ENCODE data around the gene ZDHHC20.

Gene ZDHHC20

DNA sequence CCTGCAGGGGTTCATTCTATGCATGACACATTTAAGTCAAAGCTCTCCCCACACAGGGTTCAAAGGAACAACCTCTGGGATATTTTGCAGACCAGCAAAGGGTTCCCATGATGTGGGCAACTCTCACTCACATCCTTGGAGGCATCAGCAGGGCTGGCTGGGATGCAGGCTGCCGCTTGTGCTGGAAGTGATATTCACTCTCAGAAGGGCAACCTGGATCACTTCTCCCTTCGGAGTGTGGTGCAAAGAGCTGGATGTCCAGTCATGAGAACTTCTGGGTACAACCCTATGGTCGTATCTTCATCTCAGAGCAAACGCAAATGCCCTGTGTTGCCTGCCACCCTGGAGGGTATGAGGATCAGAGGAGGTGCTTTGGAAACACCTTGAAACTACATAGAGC, 98.6 kb downstream of the ZDHHC20 start:
- no peak for DNase-seq

DNA sequence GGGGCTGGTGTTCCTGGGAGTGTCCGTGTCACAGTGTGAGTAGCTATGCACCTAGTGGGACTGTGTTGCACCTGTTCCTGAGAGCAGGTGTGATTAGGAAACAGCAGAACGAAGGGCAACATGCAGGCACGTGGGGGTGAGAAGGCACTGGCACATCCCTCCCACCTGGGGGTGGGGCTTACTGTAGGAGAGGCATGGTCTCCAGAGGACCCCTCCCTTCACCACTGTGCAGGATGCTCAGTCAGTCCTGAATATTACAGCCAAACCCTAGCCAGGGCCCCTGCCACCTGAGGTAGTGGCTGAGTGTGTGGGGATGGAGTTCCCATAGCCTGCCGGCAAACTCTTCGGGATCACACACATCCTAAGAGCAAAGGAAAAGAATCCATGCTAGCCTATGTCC, 99.2 kb downstream of the ZDHHC20 start:
- DNase-seq = no peak

DNA sequence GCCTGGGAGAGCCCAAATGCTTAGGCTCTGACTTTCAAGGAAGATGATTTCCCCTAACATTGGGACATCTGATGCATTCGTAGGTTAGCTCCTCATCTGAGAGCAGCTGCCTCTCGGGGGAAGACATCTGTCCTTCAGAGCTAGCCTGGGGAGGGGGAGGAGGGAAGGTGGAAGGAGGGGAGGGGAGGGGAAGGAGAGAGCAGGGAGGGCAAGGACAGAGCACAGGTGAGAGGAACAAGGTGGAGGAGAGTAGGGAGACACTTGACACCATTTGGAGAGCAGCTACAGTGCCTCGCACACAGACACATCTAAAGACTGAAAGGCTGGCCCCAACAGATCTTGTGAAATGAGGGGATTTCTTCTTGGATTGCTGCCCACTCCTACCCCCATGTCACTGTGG, 103.8 kb downstream of the ZDHHC20 start:
- DNase-seq = no peak

DNA sequence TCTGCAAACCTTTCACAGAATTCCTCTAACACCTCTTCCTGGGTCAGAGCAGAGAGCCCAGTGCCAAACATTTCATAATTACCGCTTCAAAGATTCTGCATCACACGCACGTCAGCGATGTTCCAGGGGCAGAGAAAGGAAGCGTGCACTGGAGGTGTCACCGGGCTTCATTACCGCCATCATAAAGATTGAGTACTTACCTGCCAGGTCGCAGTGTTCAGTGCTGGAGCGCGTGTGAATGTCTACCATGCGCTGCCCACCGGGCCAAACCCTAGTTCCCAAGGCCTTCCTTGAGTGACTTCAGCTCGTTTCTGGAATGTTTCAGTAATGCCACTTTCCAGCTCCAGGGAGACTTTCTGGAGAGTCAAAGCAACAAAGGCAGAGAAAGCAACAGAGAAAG, 104.4 kb downstream of the ZDHHC20 start:
- no peak for DNase-seq

DNA sequence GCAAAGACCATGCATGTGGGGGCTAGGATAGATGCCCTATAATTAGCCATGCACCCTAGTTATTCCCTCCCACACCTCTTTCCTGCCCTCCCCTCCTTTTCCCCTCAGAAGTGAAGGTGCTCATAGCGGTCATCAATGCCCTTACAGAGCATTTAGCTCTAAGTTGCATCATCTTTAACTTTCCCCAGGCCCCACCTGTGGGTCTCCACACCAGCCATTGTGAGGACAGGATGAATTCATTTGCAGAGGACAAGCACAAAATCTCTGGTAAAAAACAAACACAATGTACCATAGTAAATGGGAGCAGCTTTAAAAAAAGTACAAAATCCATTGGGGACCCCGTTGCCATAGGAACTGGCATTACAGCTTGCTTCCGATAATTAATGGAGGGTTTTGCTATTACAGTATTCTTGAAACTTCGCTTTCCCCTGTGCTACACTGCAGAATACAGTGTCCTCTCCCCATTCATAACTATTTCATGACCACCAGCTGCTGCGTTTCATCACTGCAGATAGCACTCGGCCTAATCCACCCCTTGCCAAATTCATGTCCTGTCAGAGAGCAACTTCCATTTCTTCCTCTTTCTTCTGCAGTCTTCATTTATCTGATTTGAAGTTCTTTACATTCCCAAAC, 110.5 kb downstream of the ZDHHC20 start:
- DNase-seq = no peak

DNA sequence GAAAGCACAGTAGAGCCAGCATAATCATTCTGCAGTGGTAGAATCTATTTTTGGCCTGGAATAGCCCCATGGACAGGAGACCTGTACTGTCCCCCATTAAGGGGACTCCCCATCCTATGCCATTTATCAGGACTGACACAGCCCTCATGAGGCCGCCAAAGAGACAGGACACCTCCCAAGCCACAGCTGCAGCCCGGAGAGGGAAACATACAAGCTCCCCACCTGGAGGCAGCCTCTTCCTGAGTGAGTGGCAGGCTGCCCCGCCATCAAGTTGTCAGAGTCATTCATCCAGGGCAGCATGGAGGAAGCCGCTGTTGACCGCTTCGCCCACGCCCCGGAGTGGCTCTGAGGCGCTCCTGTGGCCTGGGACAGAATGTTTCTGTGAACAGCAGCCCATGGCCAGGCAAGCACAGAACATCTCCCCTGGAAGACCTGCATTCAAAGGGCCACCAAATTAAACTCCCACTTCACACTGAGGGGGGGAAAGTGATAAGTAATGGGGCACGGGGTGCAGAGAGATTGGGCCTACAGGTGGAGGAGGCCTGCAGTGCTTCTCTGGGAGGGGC, 111.3 kb downstream of the ZDHHC20 start:
- no peak for DNase-seq

DNA sequence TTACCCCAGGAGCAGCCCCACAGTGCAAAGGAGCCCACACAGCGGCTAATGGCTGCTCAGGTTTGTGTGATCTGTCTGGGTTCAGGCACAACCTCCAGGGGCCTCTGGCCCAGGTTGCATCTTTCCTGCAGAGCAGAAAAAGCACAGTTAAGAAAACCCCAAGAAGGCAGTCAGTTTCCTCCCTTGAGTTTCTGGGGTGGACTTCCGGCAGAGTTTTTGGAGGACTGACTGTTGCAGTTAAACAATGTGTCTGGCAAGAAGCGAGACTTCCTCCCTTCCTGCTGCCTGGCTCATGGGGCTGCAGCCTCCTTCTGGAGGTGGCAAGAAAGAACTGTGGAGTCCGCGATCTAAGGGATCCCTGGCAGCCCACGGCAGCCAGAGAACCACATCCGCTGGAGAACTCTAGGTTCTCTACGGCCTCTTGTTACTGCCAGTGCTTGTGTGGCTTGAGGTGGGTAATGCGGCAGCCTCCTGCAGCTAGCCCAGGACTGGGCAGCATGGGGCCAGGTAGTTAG, 114.4 kb downstream of the ZDHHC20 start:
- DNase-seq = peak in 2 of 5 experiments; percentile 42 to 87

DNA sequence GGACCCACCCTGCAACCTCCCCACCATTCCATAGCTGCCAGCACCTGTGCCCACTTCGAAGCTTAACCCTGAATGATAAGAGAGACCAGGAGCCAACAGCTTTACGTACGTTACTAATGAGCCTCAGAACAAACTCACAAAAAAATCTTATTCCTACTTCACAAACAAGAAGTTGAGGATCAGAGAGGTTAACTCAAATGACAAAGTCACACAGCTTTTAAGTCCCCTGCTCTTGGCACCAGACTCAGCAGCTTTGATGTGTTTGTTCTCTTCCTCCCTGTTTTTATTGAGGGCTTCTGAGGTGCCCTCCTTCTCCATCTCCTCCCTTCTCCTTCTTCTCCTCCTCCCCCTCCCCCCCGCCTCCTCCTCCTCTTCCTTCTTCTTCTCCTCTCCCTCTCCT, 115.4 kb downstream of the ZDHHC20 start:
- peak in 1 of 5 experiments; percentile 14 for DNase-seq

DNA sequence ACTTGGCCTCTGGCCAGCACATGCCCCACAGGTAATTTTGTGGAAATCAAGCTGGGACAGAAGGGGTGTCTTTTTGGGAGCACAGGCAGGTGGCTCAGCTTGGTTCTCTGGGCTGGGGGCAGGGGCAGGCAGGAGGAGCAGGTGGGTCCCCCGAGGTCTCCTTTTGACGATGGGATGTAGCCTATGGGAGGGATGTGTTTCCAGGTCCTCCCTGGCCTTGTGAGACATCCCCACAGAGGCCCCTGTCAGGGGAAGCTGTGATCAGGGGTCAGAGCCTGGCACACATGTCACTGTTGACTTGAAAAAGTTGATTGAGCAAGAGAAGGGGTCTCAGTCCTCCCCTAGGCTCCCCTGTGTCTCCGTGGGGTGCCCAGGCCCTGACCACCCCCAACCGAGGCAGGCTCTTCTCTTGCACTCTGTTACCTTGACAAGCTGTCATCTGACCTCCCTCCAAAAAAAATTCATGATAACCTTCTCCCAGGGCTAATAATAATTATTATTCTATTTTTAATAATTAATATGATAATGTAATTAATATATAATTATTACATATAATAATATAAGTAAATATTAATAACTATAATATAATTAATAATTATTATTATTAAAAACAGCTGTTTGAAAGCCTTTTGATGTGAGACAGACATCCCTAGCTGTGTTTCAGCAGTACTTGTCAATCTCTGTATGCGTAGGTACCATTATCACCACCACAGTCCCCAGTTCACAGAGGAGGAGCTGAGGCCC, 116.2 kb downstream of the ZDHHC20 start:
- DNase-seq = no peak

DNA sequence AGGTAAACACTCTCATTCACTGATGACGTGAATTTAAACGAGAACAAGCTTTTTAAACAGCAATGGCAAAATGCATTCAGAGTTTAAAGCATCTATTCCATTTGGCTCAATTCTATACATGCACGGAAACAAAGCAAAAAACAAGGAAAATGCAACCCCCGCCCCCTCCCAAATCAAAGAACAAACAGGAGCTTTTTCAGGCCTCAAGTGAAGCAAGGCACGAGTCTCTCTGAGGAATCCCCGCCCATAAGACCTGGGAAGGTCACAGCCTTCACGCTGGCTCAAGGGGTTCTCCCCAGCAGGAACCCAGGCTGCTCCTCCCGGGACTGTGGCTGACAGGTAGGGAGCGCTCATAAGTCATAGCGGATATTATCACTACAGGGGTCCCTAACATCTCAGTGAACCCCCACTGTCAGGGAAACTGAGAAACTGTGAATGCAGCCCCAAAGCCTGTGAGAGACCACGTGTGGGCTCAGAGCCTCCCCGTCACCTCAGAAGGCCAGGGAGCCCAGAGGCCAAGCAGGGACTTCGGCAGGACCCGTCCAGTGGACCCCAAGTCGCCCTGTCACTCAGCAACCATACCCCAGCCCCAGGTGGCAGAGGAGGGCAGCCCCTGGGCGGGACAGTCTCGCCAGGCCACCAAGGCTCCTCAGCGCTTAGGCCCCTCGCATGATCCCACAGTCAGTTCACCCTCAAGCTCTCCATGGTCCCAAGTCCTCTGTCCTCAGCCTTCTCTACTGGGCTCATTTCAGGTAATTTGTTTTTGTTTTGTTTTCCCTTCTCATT, 117.3 kb downstream of the ZDHHC20 start:
- DNase-seq = no peak

DNA sequence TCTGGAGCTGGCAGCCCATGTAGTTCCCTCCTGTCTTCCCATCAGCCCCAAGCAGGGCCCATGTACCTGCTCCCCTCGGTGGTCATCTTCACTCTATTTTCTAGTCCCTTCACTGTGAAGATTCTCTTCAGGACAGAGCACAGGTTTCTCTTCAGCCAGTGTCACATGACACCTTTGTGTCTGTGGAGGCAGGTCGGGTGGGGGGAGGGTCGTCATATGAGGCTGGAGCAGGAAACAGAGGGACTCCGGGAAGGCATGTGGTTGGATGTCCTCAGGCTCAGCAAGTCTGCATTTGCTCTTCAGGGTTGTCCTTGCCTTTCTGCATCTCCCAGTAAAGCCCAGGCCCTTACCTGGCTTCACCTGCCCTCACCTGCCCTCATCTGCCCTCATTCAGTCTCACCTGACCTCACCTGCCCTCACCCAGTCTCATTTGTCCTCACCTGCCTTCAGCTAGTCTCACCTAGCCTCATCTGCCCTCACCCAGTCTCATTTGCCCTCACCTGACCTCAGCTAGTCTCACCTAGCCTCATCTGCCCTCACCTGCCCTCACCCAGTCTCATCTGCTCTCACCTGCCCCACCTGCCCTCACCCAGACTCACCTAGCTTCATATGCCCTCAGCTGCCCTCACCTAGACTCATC, 120.3 kb downstream of the ZDHHC20 start:
- no peak for DNase-seq

DNA sequence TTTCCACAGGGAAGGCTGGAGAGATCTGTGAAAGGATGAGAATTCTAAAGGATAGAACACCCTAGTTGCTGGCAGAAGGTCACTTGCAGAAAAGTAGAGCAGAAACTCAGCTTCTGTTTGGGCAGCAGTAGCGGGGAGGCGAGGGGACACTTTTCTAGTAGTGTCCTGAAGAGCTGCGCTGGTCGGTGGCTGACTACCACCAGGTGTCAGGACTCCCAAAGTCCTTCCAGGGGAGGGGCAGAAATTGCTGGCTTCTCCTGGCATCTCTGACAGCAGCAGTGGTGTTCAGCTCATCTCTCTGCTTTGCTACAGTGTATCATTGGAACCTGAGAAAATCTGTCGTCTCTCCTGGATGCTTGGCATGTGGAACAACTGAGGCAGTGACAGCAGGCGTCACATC, 120.9 kb downstream of the ZDHHC20 start:
- DNase-seq = no peak

DNA sequence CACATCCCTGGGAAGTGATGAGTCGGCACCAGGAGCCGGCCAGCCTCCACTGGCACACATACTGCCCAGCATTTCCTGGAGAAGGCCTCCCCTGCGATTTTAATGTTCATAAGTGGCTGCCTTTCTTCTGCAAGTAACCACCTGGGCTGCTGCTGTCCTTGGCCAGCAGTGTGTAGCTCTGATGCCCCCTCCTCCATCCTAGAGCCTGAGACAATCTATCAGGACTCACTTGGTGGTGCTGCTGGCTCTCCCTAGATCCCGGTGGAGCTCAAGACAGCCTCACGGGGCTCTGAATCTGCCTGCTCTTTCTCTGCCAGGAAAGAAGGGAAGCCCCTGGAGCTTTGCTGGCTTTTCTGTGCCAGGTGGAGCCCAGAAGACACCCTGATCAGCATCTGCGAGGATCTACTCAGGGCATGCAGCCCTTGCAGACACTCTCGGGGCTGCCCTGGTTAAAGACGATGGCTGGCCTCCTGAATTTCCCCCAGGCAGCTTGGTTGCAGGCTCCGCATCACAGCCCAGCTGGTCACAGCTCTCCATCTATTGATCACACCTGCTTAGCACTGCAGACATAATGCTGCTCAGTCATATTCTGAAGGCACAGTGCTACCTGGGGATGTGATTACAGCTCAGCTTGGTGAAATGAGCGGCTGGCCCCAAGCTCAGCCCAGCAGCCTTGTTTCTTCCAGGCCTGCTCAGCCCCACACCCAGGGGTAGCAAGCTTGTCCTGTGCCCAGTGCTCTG, 122.3 kb downstream of the ZDHHC20 start:
- DNase-seq = no peak

DNA sequence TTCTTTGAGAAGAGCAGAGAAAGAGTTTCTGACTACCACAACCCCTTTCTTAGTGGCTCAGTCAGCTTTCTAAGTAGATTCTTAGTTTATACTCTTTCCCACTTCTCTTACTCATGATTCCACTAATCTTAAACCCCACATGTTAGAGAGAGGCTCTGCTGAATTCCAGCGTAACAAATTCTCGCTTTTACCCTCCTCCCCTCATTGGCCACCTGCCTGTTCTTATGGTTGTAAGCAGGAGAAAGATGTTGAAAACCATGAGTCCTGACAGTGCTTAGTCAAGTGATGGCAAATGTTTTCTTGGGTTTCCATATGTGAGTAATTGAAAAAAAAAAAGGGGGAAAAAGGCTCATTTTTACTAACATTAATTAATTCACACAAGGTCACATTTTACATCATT, 125.9 kb downstream of the ZDHHC20 start:
- DNase-seq = no peak

DNA sequence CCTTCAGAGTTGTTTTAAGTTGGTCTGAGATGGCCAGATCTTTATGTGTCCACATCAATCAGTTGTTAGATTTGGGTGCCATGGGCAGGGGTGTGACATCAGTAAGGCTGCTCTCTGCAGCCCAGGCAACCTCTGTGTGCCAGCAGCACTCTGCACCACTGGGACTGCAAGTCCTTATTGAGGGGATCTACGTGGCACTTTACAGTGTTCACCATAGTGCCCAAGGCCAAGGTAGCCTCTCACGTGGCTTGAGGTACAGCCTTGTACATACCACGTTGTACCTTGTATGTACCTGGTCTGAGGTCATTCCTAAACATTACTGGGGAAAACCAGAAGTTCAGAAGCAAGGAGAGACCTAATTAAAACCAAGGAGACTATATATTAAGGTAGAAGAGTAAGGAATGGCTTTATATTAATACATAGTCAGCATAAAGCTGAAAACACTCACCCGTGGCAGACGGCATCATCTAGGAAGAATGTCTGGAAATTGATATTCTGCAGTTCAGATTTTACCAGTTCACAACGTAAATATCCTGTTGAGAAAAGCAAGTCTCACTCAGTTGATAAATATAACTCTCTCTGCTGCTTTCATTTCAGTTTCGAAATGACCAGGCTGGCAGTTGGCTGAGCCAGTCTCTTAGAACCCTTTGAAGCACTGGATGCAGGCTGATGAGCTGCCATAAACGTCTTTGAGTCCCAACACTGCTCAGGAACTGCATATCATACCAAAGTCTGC, 128.8 kb downstream of the ZDHHC20 start:
- DNase-seq = peak in 1 of 5 experiments; percentile 87

DNA sequence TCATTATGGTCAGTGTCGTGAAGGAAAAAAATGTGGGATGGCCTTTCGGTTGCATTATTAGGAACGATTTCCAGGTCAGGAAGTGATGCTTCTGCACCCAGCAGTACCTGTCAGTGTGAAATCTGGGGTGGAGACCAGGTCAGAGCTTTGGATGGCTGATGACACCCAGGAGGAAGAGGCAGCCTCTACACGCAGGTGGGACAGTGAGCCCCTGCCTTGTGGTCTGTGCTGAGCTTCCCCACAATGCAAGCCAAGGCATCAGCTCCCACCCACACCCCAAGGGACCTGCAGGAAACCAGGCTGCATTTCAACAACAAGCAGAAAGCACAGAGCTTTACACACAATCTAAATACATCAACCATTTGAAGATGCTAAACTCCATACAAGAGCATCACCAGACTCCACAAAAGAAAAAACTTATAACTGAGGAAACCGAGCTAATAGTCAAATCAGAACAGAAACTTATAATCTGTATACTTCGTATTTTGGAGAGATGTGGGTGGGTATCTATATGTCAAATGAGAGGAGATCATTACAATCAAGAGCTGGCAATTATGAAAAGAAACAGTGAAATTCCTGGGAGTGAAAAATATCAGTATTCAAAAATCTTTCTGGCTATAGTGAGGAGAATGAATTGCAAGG, 130.1 kb downstream of the ZDHHC20 start:
- DNase-seq = peak in 1 of 5 experiments; percentile 65

DNA sequence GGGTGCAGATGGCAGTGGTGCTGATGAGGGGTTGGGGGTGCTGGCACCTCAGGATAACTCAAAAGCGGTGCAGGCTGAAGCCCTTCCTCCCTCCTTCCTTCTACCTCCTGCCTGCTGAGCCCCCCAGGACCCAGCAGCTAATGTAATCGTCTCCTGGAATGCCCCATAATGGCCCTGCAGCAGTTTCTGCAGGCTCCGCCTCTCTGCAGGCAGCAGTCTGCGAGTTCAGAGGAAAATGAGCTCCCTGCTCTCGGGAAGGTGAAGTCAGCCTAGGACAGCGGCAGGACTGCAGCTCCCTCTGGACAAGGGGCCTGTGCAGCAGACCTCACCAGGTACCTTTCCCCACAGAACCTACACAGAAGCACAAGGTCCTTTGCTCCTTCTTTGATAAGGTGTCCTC, 130.9 kb downstream of the ZDHHC20 start:
- no peak for DNase-seq

DNA sequence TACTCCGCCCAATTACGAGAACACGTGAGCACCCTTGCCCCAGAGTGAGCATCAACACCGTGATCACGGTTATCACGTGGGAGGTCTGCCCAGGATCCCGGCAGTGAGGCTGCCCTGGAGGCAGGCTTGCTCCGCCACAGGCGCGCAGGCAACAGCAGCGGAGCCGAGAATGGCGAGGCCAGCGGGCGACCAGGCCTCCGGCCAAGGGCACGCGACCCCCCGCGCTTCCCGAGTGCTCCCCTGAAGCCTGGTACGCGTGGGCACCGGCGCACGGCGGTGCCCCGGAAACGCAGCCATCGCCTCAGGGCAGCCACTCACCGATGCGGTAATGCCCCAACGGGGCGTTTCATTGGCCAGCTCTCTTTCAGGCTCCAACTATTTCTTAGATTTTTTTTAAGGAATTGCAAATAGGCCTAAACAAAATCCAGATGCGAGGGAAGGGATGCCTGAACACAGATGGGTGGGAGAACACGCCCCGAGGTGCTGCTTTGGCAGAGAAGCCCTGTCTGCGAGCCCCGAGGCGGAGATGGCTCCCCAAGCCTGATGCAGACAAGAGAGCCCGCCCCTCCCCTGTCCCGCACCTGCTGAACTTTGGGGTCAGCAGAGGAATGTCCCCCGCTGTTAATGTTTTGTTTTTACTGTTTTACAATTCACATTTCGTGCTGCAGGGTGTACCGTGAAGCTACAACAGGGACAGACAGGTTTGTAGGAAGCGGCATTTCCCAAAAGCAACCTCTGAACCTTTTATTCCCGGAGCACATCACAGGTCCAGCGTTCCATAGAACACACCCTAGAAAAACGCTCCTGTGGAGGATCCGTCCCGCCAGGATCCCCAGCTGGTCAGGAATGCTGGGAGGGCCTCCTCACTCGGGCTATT, 132.7 kb downstream of the ZDHHC20 start:
- no peak for DNase-seq

DNA sequence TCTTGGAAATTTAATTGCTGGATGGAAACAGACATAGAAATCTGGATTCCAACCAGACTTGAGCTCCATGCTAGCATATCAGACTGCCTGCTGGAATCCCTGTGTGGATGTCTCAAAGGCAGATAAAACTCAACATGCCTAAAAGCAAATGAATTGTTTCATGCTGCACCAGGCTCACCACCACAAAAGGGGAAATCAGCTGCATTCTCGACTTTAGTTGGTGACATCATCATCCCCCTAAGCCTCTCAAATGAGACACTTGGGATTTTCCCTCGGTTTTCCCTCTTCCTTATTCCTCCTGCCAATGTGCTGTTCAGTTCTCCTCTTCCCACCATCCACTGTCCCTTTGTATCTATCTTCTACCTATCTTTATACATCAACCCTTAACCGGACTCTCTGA, 134.3 kb downstream of the ZDHHC20 start:
- peak in 1 of 5 experiments; percentile 11 for DNase-seq

DNA sequence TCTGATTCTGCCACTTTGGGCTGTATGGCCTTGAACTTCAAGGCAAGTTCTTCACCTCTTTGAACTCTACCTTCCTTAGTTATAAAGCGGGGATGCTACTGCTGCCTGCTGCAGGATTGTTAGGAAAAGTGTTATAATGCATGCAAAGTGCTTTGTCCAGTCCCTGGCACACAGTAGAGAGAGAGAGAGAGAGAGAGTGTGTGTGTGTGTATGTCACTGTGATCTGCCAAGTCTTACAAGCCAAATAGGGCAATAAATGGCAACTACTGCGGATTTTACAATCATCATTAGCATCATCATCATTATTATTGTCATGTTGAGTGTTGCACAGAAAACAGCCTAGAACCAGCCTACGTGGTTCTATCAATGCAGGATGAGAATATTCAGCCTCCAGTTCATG, 136.1 kb downstream of the ZDHHC20 start:
- DNase-seq = no peak

Measured in T-helper 2 cell (primary cell).